ENCODE measurements around the gene MACC1.
"Not testable (repeated sequence)": the region's sequence is repeated elsewhere in the genome, so short reads cannot be mapped to it uniquely, and the experiment has no call there.

The MACC1 gene

DNA sequence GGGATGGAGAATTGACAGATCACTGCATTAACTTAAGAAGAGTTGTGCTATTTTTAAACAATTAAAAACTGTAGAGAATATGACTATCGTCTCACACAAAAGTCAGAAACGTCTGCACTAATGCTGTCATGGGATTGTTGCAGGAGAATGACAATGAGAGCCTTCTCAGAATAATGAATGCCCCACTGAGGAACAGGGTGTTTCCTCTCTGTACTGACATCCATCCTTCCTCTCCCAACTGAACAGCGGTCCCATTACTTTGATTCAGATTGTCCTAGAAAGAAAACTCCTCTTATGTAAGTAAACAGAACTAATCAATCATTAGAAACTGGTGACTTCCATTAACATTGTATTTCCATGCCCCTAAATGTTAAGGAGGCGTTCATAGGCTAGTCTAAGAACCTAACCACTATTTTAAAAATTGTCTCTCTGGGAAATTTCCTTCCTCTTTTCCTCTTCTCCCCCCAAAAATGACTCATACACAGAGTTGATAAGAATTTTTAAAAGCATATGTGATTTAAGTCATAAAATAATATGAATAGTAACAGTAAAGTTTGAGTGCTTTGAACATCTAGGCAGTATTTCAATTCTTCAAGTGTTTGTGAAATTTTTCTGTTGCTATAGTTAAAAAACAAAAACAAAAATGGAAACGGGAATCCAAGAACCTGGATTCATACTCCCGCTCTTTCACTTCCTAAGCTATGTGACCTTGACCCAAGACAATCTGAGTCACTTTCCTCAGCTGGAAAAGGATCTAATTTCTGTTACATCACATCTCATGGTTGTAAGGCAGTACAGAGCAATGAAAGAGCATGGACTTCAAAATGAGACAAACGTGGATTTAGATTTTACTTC lies 12.7 kb upstream of the MACC1 start:
- DNase-seq = no peak

DNA sequence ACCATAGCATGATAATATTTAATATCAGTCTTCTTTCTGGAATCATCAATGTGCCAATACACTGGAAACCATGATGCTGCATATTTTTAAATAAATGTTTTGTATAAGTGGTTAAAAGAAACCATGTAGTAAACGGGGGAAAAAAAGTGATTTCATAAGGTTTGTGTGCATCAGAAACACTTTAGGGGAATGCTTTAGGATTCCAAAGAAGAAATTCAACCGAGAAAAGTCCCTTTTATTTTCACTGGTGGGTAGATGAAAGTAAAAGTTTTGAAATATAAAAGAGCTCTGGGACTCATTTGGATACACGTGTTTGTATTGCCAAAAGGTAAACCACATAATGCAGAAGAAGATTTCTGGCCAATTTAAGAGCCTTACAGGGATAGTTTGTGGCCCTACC lies 11.9 kb upstream of the MACC1 start:
- DNase-seq = no peak

DNA sequence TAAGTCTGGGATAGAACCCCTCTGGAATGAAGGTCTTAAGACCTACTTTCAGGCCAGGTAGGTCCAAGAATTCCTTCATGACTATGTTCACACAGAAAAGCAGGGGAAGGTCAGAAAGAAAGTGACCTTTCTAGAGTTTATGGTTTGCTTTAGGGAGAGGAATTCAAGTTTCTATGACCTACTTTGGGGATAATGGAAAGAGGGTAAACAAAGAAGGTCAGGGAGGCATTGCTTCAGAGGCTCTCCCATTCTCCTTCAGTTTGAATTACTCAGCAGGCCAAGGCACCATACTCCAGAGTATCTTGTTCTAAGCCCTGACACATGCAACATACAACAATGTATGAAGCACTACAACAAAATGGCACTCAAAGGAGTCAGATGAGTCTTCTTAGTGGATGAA lies 11.5 kb upstream of the MACC1 start:
- DNase-seq = no peak

DNA sequence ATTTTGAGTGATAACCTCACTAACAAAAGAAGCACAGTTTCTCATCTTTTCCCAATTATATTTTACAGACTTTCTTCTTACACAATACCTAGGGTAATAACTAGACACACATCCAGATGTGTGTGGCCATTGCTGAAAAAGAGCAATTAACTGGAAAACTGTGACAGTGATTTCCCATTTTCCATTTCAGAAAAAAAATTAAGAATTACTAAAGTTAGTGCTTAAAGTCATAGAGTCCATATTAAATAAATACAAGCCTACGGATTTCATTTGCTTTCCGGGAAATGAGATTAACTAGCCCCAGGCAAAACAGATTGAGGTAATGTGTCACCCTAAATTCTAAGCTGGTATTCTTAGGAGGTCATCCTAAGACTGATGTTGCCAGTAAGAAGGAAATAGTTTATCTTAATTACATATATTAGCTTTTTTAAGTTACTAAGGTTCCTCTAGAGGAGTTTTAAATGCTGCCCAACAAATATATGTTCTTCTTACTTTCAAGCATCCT lies 10.2 kb upstream of the MACC1 start:
- DNase-seq = no peak

DNA sequence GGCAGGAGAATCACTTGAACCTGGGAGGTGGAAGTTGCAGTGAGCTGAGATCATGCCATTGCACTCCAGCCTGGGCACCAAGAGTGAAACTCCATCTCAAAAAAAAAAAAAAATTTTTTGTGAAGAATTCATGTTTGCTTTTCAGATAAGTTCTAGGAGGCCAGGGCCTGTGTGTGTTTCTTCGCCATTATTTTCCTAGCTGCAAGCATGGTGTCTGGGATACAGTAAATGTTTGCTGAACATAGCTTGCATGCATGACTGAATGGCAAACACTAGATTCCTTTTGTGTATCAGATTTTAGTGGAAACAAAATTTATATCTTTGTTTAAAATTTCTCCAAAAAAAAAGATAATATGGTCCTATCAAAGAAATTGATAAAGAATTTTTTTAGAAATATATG lies 9.7 kb upstream of the MACC1 start:
- DNase-seq = no peak

DNA sequence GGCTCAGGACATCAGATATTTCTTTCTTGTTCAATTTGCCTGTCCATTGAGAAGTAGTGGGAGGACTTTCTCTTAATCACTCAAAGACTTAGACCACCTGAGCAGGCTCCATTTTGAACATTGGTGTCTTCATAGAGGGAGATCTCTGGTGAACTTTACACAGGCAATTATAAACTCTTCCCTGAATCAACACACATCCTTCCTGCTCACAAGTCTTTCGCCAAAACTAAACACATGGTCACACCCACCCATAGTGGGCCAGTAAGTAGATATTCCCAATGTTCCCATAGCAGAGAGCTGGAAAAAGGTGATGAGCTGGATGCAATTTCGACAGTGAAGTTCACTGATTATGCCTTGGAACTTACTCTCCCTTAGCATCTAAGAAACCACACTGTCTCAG lies 8.2 kb upstream of the MACC1 start:
- DNase-seq = no peak

DNA sequence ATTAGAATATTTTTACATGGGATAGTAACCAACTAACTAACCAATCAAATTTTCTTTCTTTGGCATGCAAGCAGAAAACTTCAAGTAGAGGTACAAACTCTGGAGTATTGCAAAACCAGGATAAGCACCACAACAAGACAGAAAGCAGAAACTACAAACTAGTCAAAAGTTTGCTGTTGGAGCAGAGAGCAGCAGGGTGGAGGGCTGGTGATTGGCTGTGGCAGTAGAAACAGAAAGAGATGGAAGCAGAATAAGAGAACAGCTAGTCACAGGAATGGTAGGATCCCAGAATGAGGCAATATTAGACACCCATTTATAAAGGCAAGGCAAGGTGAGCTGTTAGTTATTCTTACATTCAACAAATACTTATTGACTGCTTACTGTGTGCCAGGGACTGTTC lies 6.8 kb upstream of the MACC1 start:
- DNase-seq = no peak

DNA sequence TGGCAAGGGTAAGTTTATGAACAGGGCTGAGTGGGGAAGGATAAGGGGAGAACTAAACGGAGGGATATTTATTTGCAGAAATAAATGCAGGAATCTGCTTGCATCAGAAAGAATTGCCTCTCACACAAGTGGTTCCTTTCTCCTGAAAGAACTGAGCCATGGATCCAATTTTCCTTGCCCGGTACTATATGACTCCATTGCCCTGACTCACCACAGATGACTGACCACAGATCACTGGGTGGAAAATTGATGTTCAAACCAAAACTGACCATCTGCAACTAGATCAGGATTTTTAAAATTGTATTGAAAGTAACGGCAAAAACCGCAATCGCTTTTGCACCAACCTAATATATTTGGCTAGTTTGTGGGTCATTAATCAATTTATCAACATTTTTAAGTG lies 6.2 kb upstream of the MACC1 start:
- no peak for DNase-seq

DNA sequence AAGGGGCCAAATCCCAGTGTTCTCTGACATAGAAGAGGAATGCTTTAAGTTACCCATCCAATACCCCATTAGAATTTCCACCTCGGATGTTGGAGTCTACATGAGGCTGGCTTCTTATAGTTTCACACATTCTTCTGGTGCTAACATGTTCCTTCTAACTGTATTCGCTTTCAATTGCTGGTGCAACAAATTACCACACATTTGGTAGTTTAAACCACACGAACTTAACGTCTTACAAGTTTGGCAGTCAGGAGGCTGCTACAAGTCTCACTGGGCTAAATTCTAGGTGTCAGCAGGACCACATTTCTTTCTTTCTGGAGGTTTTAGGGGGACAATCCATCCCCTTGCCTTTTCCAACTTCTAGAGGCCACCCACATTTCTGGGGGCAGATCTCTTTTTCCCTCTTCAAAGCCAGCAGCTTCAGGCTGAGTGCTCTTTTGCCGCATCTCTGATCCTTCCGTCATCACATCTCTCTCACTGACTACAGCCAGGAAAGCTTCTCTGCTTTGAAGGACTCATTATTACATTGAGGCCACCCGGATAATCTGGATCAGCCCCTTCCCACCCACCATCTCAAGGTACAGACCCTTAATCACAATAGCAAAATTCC lies 5.1 kb upstream of the MACC1 start:
- no peak for DNase-seq

DNA sequence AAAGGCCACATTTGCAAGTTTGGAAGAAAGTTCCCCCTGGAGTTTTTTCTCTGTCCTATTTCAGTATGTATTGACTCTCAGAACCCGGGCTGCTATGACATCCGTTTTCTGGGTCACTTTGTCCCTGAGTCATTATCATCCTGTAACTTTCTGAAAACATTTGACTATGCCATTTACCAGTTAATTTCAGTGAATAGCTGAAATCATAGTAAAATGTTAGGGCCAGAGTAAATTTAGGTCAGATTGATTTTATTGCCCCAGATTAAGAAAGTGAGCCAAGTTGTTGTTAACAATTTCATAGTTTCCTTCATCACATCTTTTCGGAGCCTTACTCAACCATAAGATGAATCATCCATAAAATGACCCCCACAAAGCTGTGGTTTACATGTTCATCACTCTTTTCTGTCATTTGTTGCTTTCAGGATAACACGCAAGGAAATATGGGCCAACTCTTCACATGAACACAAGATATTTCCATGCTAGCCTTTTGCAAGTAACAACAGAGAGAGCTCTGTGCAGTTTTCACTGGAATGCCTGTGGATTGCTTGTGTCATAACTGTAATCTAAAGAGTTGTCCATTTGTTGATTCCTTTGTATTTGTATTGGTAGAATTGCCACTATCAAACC lies 3.9 kb upstream of the MACC1 start:
- no peak for DNase-seq

DNA sequence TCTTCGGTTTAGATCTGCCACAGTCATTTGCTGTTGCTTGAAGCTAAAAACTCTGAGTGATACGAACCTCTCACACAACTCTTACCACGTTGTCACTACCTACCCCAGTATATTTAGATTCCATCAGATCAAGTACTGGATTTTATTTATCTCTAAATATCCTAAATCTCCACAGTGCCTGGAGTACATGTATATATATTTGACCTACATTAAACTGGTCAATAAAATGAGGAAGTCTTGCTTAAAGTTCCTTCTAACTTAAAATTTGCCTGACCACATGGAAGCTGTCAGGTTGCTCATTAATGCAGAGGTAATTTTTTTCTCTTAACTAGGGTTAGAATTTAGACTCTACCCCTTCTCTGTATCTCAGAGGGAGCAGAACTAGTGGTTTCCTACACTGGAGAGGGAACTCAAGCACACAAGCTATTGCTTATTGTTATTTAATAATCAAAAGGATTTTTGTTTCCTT lies 3.1 kb upstream of the MACC1 start:
- DNase-seq = no peak

DNA sequence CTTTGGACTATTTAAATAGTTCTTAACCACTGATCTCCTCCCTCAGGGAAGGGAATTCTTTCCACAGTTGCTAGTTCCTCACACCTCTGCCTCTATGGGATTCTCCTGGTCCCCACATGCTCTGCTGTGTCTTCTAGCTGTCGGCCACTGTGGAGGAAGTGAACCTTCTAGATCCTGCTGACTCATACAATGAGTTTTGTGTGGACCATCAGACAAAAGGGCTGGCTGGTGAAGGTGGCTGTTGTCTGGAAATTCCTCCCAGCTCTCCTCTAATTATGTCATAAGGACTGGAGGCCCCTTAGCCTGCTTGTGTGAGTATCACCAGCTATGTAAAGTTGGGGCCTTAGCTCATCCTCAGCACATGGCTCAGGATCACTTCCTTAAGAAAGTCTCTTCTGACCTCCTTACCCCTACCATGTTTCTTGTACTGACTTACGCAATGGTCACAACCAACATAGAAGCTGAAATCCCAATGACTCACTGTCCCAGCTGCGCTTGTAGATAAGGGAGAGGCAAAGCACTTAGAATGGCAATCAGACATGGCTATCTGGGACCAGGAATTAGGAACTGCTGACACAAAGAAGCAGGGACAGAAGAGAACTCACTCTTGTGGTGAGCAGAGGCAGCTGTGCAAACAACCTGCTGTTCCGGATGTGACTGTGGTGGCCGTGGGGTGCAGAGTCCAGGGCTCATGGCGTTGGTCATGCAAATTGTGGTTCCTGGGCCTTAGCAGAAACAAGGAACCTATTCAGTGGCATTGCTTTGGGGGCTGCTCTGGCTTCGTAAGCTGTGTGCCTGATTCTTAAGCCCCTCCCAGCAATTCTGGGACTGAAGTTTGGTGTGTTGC lies 2.5 kb upstream of the MACC1 start:
- peak; percentile 35 for DNase-seq

DNA sequence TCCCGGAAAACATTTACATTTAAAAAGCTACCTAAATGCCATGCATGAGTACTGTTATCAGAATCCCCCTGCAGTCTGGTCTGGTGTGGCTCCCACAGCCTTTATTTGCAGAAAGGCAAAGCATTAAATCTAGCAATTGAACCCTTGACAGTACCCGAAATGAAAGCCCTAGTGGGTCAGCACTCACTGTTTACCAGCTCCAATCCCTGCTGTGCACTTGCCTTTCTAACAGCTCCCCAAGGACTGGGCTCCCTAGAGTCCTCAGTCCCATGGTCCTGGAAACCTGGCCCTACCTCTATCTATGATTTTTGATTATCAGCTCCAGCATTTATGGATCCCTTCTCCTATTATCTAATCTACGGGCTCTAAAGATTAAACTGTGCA lies 1.9 kb upstream of the MACC1 start:
- DNase-seq = no peak

DNA sequence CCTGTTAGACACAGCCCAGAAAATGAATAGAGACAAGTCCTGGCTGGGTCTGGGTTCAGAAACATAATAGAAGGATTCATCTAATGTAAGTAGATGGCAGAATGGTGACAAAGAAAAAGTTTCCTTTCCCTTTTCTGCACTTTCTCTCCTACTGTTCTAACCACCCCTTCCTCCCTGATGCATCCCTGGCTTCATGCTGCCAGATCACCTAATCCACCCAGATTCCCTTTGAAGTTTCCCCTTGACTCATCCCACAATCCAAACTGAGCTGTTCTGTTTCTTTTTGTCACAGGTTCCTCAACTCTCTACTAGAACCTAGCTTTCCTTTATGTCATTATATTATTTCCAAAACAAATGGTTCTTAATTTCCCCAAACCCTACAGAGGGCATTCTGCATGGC lies 1.1 kb upstream of the MACC1 start:
- DNase-seq = no peak

DNA sequence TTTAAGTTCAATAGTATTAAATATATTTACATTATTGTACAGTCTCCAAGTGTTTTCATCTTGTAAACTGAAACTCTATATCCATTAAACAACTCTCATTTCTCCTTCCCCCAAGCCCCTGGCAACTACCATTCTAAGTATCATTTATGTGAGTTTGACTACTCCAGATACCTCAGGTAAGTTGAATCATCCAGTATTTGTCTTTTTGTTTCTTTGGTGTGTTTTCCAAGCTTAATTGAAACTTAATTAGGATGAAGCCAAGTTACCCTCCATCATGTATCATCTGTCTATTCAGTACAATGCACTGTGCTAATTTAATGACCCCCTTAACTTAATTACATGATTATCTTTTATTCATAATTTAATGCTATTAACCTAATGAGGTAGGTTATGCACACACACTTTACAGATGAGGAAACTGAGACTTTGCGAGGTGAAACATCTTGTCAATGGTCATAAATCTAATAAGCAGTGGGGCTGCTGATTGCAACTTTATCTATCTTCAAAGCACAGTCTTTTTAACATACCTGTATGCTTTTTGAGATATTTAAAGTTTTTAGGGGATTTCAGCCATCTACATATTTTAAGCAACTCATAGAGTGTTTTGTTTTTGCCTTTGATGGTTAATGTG lies 663 bp downstream of the MACC1 start:
- no peak for DNase-seq

DNA sequence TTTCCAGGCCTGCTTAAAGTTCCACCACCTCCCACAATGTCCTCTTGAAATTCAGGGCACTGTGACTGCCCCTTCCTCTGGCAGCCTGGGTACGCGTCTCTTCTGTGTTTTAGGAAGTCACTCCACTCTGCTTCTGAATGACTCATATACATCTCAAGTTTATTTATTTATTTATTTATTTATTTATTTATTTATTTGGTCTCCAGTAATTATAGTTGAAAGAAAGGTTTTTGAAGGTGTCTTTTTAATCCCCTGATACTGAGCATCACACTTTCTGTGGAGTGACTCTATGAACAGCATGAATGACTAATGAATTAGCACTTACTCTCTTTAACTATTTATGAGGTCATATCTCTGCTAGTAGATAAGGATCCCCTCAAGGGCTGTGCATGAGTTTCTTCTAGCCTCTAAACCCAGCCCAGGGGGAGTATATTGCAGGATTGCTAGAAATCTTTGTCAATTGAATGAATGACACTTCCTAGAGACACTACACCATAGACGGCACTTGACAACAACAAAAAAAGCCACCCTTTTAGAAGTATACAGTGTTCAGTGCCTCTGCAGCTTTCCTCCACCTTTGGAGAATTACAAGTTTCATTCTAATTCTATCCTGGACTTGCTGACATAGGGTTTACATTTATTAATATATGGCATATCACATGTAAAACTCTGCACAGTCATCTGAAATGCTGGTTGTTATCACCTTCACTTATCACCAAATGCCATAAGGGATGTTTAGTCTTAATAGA lies 2.1 kb downstream of the MACC1 start:
- DNase-seq = no peak

DNA sequence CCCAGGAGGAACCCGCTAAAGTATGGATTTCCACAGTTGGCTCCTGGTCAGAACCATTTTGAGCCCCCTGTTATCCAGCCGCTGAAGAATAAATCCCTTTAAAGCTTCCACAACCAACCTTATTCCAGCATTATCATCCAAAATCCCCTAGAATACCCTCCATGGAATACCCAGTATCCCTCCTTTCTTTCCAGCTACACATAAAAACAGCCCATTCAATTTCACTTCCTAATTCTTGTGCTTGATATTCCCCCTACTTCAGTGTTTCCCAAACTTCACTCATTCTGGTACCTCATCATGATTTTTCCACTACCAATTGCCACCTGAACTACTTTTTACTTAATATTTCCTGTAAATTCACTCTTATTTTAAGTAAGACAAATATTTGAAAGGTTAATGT lies 3.1 kb downstream of the MACC1 start:
- DNase-seq = no peak

DNA sequence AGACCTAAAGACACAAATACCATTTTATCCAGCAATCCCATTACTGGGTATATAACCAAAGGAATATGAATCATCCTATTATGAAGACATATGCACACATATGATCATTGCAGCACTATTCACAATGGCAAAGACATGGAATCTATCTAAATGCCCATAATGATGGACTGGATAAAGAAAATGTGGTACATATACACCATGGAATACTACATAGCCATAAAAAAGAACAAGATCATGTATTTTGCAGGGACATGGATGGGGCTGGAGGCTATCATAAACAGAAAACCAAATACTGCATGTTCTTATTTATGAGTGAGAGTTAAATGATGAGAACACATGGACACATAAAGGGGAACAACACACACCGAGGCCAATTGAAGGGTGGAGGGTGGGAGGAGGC lies 3.8 kb downstream of the MACC1 start:
- no peak for DNase-seq

DNA sequence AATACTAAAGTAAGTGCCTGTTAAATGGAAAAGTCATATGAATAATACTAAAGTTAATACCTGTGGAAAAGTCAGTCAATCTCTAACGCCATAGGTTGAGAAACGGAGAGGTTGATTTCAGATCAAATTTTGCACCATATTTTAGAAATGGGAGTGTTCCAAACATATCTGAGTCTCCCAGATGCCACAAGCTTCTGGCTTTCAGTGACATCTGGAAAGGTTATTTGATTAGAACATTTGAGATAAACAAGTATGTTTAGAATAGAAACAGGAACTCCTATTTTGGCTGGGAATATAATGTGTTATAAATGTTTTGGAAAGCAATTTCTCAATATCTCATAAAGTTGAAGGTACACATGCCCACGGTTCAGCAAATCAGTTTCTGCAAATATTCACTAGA lies 5.8 kb downstream of the MACC1 start:
- no peak for DNase-seq

DNA sequence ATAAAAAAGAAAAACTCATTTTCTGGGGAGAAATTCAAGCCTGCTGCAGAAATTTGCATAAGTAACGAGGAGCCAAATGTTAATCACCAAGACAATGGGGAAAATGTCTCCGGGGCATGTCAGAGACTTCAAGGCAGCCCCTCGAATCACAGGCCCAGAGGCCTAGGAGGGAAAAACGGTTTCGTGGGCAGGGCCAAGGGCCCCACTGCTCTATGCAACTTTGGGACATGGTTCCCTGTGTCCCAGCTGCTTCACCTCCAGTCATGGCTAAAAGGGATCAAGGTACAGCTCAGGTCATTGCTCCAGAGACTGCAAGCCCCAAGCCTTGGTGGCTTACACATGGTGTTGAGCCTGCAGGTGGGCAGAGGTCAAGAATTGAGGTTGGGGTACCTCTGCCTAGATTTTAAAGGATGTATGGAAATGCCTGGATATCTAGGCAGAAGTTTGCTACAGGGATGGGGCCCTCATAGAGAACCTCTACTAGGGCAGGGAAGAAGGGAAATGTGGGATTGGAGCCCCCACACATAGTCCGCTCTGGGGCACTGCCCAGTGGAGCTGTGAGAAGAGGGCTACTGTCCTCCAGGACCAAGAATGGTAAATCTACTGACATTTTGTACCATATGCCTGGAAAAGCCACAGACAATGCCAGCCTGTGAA lies 8.4 kb downstream of the MACC1 start:
- no peak for DNase-seq

DNA sequence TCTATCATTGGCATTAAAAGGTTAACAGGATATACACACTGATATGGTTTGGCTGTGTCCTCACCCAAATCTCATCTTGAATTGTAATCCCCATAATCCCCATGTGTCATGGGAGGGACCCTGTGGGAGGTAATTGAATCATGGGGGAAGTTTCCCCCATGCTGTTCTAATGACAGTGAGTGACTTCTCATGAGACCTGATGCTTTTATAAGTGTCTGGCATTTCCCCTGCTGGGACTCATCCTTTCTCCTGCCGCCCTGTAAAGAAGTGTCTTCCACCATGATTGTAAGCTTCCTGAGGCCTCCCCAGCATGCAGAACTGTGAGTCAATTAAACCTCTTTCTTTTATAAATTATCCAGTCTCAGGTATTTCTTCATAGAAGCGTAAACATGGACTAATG lies 9.4 kb downstream of the MACC1 start:
- DNase-seq = not testable (repeated sequence)

All from CD4-positive, alpha-beta T cell treated with Interleukin-12 subunit alpha and Interleukin-12 subunit beta, for 1 hour (primary cell).